GM19455 (cell line): ENCODE measurements around the gene FAM168B.

Source experiments
- ATAC-seq: cut with Tn5 transposase; IDR thresholded peaks from one replicate; pipeline ENCODE4 v1.9.1; 2021; ENCODE audit not compliant: unreplicated experiment

FAM168B gene

DNA sequence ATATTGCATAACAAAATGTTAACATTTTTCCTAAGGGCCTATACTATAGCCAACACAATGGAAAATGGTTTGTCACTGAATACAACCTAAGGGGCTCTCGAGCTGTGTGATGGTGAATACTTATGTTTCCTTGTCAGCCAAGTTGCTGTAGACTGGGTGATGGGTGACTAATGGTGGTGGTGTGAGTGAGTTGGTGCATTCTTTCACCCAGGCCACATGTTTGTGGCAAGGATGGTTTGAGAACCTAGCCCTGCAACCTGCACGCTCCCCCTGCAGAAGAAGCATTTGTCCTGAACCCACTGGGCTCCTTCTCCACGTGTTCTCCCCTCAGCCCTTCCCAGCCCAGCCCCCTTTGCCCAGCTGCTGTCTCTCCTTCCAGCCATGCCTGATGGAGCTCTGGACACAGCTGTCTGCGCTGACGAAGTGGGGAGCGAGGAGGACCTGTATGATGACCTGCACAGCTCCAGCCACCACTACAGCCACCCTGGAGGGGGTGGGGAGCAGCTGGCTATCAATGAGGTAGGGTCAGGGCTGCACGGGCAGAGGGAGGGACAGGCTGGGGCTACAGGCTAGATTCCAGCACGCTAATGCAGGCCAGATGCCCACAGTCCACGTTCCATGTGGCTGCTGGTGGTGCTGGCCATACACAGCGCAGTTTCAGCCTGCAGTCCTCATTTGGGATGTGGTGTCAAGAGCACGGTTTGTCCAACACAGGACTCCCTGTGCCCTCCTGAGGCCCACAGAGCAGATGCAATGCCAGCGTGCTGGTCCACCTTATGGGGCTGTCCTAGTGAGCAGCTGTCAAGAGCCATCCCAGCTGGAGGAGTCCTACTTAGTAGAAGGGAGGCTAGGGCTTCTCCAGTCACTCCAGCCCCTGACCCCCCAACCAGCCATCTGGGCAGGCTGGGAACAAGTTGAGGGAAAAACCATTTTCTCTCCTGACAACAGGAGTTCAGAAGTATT lies 65.4 kb downstream of the FAM168B start:
- ATAC-seq: no peak

DNA sequence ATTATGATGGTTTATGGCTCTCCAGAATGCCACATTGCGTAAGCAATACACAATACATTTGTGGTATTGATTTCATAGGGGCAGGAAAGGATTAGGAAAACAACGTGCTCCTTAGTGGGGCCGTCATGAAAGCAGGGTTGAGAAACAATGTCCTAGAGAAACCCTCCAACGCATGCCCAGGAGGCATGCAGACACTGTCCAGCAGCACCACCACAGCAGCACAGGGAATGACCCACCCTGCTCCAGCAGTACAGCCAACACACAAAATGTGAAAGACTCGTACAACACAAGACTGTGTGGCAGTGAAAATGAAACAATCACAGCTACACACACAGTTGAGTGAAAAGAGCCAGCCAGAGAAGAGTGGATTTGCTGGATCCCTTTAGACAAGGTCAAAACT lies 66.3 kb downstream of the FAM168B start:
- ATAC-seq: no peak

DNA sequence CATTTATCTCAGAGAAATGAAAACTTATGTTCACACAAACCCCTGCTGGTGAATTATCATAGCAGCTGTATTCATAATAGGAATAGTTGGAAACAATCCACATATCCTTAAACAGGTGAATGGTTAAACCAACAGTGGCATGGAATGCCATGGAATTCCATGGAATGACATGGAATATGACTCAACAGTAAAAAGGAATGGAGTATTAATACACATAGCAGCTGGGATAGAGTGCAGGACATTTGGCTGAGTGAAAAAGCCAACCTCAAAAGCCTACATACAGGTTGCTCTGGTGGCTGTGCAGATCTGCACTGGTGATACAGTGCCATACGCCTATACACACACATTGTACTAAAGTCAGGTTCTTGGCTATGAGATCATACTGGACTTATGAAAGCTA lies 69.5 kb downstream of the FAM168B start:
- ATAC-seq: no peak

DNA sequence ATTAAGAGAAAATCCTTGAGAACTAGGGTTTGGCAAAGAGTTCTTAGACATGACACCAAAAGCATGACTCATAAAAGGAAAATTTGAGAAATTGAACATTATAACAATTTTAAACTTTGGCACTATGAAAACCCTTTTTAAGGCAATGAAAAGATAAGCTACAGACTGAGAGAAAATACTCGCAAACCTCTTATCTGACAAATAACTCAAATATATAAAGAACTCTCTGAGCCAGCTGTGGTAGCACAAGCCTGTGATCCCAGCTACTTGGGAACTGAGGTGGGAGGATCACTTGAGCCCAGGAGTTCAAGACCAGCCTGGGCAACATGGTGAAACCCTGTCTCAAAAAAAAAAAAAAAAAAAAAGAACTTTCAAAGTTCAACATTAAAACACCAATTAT lies 70.5 kb downstream of the FAM168B start:
- no peak for ATAC-seq

DNA sequence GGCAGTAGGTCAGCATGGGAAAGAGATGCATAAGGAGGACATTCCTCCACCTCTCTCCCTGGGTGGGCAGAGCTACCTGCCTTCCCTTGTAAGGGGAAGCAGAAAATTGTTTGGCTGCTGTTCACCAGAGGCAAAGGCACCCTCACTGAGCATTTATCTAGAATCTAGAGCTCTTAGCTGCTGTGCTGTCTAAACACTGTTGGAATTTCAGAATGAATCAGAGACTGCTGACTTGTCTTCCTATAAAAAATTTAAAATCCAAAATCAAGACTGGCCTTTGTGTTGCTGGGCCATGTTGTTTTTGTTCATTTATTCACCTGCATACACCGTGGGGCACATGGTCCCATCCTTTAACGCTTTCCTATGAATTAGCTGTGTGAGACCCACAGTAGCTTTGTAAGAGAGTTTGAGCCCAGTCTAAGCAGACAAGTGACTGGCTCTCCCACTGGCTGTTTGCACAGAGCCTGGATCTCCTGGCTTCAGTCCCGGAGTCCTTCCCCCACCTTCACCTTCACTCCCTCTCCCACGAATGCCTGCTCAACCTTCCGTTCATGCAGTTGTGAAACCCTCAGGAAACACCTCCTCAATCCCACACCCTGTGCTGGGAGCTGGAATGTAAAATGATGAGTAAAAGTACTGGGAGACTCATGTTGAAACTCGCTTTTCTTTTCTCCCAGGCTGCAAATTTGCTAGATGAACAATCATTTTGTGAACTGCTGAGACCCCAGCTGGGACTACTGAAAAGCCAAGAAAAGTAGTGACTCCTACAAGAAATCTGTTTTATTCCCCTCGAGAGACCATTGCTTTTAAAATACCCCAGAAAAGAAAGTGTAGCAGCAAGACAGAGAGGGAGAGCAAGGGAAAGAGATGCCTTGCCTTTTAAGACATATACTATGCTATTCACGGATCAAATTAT lies 76.2 kb downstream of the FAM168B start:
- no peak for ATAC-seq

DNA sequence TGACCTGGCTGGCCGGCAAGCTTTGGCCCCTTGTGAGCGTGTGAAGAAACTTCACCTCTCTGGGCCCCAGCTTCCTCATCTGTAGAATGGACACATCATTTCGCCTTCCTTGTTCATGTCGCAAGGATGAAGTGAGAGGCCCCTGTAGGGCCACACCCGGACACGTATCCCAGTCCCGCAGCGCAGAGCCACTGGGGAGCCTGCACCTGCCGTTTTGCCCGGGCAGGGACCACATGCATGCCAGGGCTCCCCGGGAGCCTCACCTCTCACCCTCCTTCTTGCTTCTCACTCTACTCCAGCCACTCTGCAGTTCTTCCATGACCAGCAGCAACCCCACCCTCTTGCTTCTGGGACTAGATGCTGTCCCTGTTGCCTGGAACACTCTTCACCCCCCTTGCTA lies 77.5 kb downstream of the FAM168B start:
- ATAC-seq: no peak

DNA sequence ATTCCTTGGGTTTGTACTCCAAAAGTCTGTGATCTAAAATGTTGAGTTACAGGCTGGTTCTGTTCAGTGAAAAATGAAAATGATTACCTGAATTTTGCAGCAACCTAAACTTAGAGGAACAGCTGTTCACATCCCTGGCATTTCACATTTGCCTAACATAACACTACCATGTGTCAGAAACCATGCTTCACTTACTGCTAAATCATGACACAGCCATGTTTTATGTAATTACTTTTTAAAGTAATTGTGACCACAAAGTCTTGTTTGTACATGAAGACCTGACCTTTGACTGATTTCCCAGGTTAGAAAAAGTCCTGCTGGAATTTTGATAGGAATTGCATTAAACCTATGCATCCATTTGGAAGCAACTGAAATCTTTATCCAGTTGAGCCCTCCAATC lies 79.1 kb downstream of the FAM168B start:
- no peak for ATAC-seq

DNA sequence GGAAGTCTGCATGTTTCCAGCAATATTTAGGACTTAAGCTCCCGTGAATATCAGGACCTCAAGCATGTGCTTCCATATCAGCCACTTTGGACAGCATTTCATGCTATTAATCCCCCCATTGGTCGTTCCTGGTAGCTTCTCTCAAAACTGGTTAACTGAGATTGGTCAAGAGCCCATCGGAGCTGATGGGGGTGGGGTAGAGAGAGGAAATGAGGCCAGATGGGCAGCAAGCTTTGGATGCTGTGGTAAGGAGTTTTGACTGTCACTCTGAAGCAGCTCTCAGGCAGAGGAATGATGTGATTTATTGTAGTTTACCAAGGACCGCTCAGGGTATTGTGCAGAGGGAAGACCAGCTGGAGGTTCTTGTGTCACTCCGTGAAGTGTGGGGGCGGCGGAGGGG lies 81.8 kb downstream of the FAM168B start:
- no peak for ATAC-seq

DNA sequence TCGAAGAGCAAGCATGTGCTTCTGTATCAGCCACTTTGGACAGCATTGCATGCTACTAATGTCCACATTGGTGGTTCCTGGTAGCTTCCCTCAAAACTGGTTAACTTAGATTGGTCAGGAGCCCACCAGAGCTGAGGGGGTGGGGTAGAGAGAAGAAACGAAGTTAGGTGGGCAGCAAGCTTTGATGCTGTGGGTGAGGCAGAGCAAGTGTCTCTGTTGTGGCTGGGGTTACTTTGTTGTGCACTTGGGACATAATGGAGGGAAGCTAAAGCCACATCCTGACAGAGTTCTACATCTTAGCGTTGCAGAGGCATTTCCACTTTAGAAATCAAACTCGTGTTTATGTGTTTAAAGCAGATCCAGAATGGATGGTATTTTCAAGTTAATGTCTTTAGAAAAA lies 82.7 kb downstream of the FAM168B start:
- no peak for ATAC-seq

DNA sequence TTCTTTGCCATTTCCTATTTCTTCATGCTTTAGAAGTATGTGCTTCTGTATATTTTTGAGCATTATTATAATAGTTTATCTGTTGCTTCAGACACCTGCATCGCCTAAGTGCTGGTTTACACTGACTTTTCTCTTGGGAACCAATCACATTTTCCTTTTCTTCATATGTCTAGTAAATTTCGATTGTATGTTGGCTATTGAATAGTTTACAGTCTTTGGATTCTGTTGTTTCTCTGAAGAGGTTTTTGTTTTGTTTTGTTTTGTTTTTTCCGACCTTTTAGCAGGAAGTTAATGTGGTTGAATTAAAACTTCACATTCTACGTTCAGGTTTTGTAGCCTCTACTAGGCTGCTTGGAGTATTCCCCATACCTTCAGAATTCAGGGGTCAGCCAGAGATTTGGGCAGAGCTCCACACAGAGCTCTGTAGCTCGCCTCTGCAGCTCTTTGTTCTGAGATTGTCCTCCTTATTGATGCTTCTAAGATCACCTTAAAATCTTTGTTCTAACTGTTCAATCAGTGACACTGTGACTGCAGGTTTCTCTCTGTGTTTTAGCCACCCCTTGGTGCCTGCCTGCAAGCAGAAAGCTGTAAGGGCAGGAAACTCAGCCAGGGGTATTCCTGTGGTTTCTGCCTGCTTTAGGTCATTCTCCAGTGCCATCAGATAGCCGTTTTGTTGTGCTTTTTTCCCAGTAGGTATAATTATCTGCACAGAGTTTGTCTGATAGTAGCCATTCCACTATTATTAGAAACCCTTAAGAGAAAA lies 83.4 kb downstream of the FAM168B start:
- ATAC-seq: no peak

DNA sequence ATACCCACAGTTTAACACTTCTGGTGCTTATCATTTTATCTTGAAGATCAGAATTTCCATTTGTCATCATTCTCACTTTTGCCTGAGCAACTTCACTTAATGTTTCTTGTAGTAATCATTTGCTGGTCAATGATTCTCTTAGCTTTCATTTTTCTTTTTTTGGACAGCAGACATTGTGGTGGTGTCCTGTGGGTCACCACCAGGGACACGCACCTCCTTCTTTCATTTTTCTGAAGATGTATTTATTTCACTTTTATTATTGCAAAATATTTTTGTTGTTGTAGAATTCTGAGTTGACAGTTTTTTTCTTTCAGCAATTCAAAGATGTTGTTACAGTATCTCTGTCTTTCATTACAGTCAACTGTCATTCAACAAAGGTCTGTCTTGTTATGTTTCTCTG lies 84.3 kb downstream of the FAM168B start:
- no peak for ATAC-seq

DNA sequence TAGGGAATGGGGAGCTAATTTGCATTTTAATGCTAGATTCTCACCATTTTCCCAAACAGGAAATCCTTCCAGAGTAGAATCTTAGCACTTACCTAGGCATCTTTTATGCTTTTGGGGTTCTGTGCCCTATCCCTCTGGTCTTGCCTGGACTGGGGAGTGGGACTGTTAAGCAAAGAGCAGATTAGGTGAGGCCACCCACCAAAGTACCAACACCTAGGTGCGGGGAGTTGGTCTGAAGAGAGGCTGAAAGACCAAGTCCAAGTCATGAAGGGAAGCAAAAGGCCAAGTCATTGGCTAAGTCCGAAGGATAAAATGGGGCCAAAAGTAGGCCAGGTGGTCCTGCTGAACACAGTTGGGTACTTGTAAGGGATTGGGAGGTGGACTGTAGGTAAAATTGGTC lies 86.7 kb downstream of the FAM168B start:
- ATAC-seq: no peak

DNA sequence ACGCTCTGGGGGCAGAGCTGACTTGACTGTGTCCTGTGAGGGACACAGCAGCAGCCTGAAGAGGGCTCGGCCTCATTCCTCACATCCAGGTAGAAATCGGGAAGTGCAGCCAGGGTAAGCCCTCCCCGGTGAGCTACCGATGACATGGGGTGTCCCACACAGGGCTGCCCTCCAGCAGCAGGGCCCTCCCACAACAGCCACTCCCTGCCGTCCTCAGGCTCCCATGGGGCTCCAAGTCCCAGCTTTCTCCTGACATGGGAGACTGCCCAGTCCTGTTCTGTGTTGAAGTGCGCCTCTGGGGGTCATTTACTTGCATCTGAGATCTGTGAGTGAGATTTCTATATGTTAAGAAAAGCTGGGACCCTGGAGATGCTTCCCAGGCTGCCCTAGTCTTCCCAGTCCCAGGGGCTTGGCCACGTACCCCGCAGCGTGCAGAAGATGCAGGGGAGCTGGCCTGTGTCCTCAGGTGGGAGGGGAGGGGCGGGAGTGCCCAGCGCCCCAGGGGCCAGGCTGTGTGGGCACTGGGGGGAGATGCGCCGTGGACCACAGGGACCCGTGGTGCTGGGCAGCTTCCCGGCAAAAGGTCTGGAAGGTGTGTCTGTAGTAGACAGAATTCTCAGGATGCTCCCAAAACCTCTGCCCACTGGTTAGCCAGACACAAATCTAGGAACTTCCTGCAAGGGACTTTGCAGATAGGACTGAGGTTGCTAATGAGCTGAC lies 87.9 kb downstream of the FAM168B start:
- no peak for ATAC-seq

DNA sequence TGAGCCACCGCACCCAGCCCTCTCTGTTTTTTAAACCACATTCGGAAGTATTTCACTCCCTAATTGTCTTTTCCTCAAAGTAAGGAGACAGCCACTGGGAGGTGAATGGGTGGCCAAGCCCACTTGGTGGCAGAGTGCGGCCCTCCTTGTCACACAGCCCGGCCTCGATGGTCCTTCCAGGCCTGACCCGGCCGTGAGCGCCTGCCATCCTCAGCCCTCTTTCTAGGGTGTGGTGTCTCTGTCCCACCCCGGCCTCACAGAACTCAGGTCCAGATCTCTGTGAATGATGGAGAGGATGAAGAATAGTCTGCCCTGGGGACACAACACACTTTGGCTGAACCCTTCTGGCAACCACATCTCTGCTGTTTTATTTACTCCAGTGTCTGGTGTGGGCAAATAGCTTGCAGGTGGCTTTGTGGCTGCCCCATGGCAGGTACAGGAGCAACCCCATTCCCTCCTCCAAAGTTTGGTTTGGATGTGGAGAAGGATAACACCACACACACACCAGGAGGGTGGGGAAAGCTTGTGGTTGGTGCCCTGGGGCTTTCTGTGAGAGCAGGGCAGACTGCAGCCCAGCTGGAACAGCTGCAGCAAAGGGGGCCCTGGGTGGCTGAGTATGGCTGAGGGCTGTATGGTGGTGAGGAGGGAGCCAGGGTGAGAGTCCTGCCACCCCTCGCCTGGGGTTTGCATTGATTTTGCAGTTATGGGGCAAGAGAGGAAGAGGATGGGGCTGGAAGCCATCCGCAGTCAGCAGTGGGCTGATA lies 88.6 kb downstream of the FAM168B start:
- no peak for ATAC-seq

DNA sequence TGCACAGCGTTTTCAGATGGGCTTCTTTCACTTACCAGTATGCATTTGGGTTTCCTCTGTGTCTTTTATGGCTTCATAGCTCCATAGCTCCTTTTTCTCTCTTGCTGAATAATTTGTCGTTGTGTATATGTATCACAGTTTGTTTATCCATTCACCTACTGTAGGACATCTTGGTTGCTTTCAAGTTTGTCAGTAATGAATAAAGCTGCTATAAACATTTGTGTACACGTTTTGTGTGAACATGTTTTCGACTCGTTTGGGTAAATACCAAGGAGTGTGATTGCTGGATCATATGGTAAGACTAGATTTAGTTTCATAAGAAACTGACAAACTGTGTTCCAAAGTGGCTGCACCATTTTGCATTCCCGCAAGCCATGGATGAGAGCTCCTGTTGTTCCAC lies 94.7 kb downstream of the FAM168B start:
- ATAC-seq: no peak
